Astrocyte of the cerebellum (primary cell): ENCODE data around the gene BICD2.

Source experiments
- DNase-seq: peaks from one replicate; pipeline ENCODE4 v3.0.0-alpha.2; 2011; ENCODE audit warnings: low read depth
- H3K4me3 ChIP-seq: 2 replicates; pipeline ENCODE4 v1.5.1; 2011; ENCODE audit warnings: mild to moderate bottlenecking, low read depth, low read length, moderate library complexity
- in situ Hi-C: cut with HindIII; loops from 2 replicates; pipeline ENCODE4 v1.10.0; 2017; ENCODE audit warnings: low sequenced_read_pairs
- TF ChIP-seq, protein P1 (sequence below): IDR thresholded peaks from 2 replicates; pipeline ENCODE4 v1.5.1; 2012; ENCODE audit warnings: low read length, low read depth, moderate library complexity, mild to moderate bottlenecking; ENCODE audit errors: missing control alignments

Gene BICD2

DNA sequence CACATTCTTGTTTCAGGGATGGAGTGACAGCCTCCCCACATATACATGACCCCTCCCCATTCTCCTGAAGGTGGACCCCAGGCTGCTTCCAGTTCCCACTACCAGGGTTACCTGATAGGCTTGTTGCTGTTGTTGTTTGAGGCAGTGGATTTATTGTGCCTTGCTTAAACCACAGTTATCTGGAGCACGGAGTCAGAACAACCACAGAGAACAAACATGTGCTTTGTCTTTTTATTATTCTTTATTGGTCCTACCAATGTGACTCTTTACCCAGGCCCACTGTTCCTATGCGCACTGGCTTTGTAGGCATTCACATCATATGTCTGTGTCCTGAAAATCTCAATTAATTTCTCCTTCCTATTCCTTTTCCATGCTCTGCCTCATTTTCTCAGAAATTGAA is 53.5 kb downstream of the BICD2 start:
- no peak for DNase-seq
- in situ Hi-C loops, result no loop called here
- no peak overlapping the region for H3K4me3 ChIP-seq
- TF ChIP-seq, protein P1, sequence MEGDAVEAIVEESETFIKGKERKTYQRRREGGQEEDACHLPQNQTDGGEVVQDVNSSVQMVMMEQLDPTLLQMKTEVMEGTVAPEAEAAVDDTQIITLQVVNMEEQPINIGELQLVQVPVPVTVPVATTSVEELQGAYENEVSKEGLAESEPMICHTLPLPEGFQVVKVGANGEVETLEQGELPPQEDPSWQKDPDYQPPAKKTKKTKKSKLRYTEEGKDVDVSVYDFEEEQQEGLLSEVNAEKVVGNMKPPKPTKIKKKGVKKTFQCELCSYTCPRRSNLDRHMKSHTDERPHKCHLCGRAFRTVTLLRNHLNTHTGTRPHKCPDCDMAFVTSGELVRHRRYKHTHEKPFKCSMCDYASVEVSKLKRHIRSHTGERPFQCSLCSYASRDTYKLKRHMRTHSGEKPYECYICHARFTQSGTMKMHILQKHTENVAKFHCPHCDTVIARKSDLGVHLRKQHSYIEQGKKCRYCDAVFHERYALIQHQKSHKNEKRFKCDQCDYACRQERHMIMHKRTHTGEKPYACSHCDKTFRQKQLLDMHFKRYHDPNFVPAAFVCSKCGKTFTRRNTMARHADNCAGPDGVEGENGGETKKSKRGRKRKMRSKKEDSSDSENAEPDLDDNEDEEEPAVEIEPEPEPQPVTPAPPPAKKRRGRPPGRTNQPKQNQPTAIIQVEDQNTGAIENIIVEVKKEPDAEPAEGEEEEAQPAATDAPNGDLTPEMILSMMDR, result no peak

DNA sequence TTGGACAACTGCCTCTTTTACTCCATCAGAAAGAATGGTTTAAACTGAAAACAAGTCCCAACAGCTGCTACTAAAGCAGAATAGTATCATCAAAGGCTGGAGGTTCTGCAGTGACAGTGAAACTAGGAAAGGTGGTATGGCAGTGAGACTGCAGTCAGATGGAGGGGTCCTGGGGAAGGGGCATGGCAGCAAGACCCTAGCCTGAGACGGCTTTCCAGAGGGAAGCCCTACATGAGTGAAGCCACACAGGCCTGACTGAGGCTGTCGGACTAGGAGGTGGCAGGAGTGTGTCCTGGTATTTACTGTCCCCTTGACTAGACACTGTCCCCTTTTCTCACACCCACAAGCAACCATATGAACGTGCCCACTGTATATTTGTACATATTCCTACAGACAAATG is 54.3 kb downstream of the BICD2 start:
- DNase-seq, result no peak
- in situ Hi-C loops, result no loop called here
- TF ChIP-seq, protein P1, result no peak
- no peak overlapping the region for H3K4me3 ChIP-seq

DNA sequence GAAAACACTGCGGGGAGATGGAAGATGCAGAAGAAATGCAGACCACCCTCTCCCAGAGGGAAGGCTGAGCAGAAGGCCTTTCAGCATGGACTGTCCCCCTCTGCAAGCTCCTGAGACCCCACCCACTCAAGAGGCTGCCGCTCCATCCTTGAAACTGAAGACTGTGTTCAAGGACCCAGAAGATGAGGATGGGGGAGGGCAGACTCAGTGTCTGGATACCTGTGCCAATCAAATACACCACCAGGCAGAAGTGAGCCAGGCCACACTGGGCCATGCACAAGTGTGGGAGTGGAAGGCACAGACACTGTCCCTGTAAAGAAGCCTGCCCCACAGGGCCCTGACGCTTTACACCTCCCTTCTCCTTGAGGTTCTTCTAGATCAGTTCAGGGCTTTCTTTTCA is 54.7 kb downstream of the BICD2 start:
- no peak for DNase-seq
- TF ChIP-seq, protein P1, result no peak
- no peak overlapping the region for H3K4me3 ChIP-seq
- in situ Hi-C loops, result loop anchor here (5.0 kb wide), 1 partner anchor 77 kb away; no protein-coding TSS in a partner anchor

DNA sequence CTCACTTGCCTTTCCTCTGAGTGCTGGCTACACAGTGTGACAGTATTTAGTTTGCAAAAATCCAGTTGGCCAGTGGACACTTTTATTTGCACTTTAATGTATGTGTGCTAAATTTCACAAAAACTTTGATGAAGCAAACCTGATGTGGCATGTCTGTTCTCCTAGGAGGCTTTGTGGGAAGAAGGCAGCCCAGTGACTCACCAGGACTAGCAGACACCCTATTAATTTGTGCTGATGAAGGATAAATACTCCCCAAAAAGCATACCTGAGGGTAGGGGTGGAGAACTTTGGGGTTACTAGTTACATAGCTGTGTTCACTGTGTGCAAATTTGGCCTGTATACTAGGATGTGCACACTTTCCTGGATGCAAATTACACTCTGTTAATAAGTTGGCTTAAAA is 55.4 kb downstream of the BICD2 start:
- TF ChIP-seq, protein P1, result no peak
- in situ Hi-C loops, result loop anchor here (5.0 kb wide), 1 partner anchor 78 kb away; no protein-coding TSS in a partner anchor
- H3K4me3 ChIP-seq, result no peak overlapping the region
- DNase-seq, result no peak

DNA sequence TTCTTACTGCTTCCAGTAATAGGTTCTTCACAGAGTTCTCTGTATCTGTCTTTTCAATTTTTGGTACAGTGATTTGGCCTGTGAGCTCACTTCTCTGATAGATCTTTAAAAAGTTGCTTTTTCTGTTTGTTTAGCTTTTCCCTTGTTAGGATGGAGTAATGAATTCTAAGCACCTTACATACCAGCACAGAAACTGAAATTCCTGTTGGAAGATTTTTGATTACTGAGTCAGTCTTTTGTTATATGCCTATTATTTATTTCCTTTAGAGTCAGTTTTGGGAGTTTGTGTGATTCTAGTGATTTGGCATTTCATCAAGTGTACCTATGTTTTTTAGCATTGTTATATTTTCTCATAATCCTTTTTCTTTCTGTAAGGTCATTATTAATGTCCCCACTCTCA is 57.1 kb downstream of the BICD2 start:
- in situ Hi-C loops, result loop anchor here (5.0 kb wide), 1 partner anchor 80 kb away; no protein-coding TSS in a partner anchor
- H3K4me3 ChIP-seq, result no peak overlapping the region
- DNase-seq, result no peak
- TF ChIP-seq, protein P1, result no peak

- DNase-seq, result no peak
These were observed 58.3 kb downstream of the BICD2 start for GRCh38 chr9:92706218-92706940.

More at GRCh38 chr9:92706218-92706940, 58.3 kb downstream of the BICD2 start:
- no peak overlapping the region for H3K4me3 ChIP-seq
- in situ Hi-C loops, result loop anchor here (5.0 kb wide), 1 partner anchor 81 kb away; no protein-coding TSS in a partner anchor
- TF ChIP-seq, protein P1, result no peak
